Lower leg skin (tissue), 3 donors: ENCODE measurements around the gene NCAM2.

Experiments
- POLR2A ChIP-seq, 2 donors: fragments of 450-650 bp; IDR thresholded peaks; one replicate each; pipeline ENCODE4 v1.6.1; 2016 to 2017; ENCODE audit warnings: antibody characterized with exemption in 2 of 2, mild to moderate bottlenecking in 1 of 2, moderate library complexity in 1 of 2
- TF ChIP-seq, protein P1 (sequence below), 3 donors: fragments of 450-650 bp; IDR thresholded peaks; one replicate each; pipeline ENCODE4 v1.5.1; 2016; ENCODE audit warnings: antibody characterized with exemption in 3 of 3, mild to moderate bottlenecking in 3 of 3, moderate library complexity in 2 of 3

DNA sequence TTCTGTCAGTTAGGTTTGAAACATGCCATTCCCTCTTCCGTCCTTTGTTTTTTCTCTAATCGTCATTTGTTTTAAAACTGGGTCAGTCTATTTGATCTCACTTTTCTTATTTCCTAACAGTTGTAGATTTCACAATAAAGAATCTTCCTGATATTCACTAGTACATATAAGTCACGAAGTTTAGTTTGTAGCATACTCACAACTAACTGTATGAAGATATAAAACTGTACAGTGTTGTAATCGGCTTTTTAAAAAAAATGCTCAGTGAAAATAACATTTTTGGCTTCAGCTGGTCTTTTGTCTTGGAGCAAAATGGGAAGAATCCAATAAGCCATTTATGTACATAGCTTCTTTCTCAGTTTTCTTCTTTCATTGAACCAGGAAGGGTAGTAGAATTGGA, 78.3 kb downstream of the NCAM2 start:
- TF ChIP-seq, protein P1, sequence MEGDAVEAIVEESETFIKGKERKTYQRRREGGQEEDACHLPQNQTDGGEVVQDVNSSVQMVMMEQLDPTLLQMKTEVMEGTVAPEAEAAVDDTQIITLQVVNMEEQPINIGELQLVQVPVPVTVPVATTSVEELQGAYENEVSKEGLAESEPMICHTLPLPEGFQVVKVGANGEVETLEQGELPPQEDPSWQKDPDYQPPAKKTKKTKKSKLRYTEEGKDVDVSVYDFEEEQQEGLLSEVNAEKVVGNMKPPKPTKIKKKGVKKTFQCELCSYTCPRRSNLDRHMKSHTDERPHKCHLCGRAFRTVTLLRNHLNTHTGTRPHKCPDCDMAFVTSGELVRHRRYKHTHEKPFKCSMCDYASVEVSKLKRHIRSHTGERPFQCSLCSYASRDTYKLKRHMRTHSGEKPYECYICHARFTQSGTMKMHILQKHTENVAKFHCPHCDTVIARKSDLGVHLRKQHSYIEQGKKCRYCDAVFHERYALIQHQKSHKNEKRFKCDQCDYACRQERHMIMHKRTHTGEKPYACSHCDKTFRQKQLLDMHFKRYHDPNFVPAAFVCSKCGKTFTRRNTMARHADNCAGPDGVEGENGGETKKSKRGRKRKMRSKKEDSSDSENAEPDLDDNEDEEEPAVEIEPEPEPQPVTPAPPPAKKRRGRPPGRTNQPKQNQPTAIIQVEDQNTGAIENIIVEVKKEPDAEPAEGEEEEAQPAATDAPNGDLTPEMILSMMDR (IDR thresholded peaks at IDR 0.05) = no peak
- TF ChIP-seq POLR2A (IDR thresholded peaks at IDR 0.05) = no peak
